Inflammatory macrophage treated with lipopolysaccharide for 4 hours (primary cell): Measurements from ENCODE around the gene TBCD.

Experiments
- DNase-seq: peaks from one replicate; pipeline ENCODE4 v3.0.0-alpha.2; 2020

Gene TBCD

DNA sequence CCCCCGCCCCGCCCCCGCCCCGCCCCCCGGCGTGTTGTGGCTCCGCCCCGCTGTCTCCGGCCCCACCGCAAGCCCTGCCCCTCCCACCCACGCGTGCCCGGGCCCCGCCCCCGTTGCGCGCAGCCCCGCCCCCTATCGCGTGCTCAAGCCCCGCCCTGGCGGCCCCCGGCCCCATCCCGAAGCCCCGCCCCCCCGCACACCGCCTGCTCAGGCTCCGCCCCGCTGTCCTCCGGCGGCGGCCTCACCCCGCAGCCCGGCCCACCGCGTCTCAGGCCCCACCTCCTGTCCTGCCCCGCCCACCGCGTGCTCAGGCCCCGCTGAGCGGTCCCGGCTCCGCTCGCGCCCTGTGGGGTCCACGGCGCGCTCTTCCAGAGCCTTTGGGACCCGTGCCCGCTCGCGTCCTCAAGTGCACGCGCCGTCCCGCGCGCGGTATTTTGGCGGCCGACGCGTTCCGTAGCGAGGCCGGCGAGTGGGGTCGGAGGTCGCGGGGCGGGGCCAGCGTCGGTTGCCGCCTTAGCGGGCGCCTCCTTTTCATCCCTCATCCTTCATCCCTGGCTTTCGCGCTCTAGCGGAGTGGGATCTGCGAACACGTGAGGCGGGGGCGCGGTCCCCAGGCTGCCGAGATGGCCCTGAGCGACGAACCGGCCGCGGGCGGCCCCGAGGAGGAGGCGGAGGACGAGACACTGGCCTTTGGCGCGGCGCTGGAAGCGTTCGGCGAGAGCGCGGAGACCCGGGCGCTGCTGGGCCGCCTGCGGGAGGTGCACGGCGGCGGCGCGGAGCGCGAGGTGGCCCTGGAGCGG, at the start of gene TBCD:
TSS of gene TBCD (plus strand) at position 495 of the 800 bp plus-strand sequence. CDS start at position 624, 129 bp downstream.
- peak; percentile 84 for DNase-seq

DNA sequence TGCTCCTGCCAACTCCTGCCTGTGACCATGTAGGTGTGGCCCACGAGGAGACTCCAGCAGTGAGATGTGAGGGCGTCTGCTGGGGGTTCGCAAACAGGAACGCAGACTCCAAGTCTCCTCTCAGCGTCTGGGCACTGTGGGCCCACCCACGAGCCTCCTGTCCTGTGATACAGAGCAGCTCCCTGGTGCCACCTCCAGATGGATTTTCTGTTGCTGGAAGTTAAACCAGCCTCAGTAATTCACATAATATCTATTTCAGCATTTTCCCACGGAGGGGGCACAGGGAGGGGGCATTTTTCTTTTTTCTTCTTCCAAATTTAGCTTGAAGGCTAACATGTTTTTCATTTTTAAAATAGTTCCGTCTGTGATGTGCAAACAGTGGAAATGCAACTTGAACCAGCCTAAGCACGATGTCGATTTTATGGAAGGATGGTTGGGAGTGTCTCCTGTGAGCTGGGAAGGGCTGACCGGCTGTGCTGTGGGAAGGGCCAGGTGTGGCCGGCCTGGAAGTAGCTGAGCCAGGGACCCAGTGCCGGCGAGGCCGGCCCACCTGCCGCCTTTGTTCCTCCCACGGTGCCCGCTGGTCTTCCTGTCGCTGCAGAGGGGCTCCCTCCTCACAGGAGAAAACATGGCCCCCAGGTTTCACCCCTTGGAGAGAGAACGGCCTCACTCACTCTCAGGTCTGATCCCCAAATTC, 49.5 kb upstream of the TBCD start:
- DNase-seq, result no peak

DNA sequence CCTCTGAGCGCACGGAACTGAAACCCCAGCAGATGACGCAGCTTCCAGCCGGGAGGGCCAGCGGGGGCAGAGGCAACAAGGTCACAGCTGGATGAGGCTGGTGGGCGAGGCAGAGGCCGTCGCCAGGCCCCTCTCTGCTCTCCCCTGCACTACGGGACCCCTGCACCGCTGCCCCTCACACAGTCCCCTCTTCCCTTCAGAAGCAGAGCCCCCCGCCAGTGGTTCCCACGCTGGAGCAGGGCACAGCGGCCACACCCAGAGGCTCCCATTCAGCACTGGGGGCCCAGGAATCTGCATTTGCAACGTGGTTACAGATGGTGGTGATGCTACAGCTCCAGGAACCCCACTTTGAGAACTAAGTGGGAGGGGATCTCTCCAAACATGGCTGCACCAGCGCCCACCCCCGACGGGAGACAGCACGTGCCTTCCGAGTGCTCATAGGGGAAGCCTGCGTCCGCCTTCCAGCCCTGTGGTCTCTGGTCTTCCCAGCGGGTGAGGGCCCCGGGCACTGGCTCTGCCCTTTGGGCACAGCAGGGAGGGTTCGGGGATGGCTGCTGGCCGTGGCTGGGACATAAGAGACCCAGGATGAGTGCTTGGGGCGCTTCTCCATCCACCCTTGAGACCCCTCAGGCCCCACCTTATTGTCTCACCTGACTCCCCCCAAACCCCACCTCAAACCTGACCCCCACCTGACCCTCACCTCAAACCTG, 48.7 kb upstream of the TBCD start:
- no peak for DNase-seq

DNA sequence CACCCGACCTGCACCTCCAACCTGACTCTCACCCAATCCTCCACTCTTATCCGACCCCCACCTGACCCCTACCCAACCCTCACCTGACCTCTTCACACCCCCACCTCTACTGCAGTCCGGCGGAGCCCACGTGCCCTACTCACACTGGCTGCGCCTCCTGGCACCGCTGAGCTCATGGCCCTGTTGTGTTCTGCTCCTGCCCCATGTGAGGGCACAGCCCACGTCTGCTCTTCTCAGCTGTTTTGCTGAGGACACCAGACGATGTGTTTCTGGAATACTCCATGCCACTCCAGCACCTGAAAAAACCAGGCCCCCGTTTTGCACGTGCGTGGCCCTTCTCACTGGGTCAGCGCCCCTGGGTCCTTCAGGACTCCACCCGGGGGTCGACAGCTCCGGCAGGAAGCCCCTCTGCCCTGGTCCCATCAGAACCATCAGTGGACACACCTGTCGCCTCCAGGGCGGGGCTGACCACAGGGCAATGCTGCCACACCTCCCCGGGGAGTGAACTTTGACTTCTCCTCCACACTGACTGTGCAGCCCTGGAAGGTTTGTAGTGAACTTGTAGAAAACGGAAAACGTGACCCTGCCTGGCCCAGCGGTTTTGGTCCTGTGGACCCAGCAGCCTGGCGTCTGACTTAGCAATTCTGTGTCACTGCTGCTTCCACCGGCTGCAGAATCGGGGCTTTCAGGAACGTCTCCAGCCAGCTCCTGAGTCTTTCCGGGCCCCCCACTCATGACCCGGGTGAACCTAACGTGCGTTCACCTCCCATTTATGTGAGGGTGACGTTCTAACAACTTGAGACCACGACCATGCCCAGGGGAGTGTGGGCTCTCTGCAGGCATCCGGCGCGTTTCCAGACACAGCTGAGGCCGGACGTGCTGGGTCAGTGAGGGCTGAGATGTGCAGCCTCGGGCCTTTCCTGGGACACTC, 47.7 kb upstream of the TBCD start:
- no peak for DNase-seq

DNA sequence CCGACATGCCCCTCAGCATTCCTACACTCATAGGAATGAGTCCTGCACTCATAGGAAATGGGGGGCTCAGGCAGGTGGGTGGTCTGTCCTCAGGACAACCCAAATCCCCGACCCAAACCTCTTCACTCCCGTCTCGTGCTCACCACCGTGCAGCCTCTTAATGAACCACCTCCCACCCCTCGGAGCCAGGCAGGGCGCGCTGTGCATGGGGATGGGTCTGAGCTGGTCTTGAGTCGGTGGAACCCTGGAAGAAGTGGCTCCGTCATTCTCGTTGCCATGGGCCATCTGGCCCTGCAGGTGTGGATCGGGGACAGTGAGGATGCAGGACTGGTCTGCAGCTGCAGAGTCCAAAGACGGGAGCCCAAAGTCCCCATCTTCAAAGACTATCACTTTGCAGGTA, 47.0 kb upstream of the TBCD start:
- DNase-seq, result no peak

DNA sequence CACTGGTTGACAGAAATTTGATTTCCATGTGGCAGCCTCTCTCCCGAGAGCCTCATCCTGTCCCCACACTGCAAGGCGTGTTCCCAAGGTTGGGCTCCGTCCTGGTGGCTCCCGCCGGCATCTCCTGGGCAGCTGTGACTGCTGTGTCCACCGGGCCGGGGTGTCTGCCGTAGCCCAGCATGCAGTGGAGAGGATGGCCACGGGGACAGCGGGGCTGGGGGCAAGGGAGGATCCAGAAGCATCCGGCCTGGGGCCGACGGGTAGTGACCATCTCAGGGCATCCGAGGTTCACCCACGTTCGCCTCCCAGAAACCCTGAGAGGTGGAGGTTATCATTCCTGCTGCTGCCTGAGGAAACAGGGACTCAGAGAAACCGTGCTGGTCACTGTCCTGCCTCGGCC, 46.1 kb upstream of the TBCD start:
- DNase-seq, result no peak

DNA sequence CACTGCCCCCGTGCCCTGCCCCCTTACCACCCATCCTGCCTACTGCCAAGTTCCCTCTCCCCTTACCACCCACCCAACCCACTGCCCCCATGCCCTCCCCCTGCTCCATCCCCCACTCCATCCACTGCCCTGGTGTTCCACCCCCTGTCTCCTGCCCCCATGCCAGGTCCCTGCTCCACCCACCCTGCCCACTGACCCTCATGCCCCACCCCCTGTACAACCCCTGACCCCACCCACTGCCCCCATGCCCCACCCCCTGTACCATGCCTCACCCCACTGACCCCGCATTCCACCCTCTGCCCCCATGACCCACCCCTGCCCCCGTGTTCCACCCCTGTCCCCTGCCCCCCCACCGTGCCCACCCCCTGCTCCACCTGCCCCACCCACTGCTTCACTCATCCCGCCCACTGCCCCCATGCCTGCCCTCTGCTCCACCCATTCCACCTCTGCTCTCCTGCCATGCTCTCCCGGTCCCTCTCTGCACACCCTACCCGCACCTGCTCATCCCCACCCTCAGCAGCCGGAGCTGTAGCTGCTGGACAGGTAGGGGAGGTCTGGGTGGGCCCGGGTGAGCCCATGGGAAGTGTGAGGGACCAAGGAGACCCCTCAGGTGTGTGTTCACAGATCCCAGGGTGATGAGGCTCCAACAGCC, 42.7 kb upstream of the TBCD start:
- DNase-seq, result no peak

DNA sequence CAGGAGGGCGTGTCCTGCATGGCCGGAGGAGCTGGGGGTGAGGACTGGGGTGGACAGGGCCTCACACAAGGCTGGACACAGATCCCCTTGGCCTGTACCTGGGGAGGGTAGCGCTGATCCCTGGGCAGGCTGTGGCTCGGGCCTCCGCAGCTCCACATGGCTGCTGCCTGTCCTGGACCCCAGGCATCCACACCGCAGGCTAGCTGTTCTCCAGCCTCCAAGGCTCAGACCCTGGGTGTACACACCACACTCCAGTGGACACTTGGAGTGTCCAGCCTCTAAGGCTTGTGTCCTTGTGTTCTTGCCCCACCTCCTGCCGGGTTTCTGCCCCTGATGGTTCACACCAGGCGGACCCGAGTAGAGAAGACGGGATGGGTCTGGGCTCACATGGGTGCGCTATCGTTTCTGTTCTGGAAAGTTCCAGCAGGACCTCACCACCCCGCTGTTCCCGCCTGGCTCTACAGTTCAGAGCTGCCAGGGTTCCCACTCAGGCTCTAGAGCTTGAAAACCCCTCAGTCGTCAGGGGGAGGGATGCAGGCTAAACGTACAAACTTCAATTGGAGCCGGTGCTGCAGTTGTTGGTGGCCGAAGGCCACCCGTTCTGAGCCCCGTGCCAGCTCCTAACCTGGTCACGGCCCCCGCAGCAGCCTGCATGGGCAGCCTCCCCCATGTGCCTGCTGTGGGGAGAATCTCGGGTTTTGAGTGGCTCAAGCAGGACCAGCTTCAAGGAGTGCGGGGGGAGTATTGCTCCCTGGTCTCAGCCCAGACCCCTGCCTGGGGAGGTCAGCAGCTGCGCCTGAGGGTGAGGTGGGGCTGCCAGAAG, 42.0 kb upstream of the TBCD start:
- DNase-seq, result no peak

DNA sequence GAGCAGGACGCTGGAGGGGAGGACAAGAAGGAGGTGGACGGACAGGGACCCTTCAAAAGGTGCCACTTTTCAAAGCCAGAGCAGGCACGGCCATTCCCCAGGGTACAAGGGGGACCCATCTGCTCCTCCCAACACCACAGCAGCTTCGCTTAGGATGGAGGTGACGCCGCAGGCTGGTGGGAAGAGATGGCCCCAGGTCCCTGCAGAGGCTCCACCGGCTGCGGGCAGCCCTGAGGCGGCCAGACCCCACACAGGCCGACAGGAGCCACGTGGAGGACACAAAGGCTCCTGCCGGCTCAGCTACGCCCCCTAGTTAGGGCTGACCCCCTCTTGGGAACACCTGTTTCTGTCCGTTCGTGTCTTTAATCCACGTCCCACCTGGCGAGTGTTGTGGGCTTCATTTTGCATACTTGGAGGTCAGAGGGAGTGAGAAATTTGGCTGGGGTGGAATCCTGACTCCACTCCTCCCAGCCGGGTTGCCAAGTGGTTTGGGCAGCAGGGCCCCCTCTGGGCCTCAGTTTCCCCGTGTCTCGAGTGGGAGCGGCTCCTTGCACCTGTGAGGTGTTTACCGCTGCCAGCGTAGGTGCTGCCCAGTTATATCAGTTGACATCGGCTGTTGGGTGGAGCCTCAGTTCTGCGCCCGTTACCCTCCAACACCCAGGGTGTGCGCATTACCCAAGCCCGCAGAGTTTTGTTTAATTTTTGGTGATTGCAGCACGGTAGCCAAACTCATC, 41.2 kb upstream of the TBCD start:
- no peak for DNase-seq

DNA sequence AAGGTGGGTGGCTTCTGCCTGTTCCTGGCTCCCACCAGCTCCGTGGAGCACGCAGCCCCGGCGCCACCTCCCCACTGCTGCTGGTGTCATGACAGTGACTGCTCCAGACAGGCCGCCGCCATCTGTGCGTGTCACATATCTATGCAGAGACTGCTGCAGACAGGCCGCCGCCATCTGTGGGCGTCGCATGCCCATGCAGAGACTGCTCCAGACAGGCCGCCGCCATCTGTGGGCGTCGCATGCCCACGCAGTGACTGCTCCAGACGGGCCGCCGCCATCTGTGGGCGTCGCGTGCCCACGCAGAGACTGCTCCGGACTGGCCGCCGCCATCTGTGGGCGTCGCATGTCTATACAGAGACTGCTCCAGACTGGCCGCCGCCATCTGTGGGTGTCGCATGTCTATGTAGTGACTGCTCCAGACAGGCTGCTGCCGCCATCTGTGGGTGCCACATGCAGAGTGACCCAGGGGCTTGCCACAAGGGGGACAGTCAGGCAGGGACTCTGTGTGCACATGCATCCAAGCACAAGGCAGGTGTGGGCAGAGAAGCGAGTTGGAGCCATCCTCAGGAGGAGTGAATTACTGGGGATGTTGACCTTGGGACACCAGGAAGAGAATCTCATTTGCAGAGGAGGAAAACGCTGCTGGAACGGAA, 38.7 kb upstream of the TBCD start:
- no peak for DNase-seq

DNA sequence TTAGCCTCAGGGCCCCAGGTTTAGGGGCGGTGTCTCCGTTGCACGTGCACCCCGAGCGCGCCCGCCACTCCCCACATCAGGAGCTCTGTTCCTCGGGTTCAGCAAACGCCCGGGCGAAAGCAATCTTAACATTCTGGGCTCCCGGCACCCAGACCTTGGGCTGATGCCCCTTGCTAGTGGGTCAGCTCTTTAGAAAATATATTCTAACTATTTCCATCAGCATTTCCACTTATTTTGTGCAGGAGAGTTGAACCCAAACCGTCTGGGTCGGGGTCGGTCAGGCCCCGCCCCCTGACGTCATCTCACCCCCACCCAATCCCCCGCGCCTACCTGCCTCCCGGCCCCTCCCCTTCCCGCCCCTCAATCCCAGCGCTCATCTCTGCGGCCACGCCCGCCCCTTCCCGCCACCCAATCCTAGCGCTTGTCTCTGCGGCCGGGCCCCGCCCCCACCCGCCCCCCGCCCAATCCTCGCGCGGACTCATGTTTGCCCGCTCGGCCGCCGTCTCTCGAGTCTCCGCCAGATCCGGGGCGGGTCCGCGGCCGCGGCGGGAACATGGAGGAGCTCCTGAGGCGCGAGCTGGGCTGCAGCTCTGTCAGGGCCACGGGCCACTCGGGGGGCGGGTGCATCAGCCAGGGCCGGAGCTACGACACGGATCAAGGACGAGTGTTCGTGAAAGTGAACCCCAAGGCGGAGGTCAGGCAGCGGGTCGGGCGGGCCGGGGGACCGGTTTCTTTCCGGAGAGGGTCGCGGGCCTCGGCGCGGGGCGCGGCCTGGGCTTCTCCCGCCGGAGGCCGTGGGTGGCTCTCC, 35.5 kb upstream of the TBCD start, which contains the start of gene FN3KRP:
TSS of gene FN3KRP (plus strand) at position 504 of the 808 bp plus-strand sequence. CDS start at position 554, 50 bp downstream.
- DNase-seq, result peak; percentile 95

DNA sequence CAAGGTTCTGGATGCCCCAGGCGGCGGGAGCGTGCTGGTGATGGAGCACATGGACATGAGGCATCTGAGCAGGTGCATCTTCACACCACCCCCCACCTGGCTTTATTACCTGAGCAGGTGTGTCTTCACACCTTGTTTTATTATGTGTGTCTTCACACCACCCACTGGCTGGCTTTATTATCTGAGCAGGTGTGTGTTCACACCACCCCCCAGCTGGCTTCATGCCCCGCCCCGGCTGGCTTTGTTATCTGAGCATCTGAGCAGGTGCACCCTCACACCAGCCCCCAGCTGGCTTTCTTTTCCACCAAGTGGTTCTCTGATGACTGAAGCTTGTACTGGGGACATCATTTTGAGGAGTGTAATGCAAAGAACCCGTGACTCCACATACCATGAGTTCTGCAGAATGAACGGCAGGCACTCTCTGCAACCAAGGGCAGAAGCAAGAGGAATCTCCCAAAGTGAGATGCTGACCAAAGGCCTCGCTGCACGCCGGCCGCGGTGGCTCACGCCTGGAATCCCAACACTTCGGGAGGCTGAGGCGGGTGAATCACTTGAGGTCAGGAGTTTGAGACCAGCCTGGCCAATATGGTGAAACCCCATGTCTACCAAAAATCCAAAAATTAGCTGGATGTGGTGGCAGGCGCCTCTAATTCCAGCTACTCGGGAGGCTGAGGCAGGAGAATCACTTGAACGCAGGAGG, 32.7 kb upstream of the TBCD start:
- no peak for DNase-seq

DNA sequence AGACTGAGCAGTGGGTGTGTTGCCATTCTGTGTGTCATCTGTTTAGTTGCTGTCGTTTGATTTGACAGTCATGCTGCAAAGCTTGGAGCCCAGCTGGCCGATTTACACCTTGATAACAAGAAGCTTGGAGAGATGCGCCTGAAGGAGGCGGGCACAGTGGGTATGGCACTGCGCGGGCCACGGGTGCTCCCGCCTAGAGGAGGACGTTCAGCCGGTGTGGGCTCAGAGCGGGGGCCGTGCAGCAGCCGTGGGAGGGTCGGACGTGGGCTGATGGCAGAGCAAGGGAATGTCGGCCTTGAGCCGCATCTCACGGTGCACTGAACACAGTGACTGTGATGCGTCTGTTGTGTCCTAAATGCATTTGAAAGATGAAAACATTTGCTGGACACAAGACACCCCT, 31.7 kb upstream of the TBCD start:
- no peak for DNase-seq

DNA sequence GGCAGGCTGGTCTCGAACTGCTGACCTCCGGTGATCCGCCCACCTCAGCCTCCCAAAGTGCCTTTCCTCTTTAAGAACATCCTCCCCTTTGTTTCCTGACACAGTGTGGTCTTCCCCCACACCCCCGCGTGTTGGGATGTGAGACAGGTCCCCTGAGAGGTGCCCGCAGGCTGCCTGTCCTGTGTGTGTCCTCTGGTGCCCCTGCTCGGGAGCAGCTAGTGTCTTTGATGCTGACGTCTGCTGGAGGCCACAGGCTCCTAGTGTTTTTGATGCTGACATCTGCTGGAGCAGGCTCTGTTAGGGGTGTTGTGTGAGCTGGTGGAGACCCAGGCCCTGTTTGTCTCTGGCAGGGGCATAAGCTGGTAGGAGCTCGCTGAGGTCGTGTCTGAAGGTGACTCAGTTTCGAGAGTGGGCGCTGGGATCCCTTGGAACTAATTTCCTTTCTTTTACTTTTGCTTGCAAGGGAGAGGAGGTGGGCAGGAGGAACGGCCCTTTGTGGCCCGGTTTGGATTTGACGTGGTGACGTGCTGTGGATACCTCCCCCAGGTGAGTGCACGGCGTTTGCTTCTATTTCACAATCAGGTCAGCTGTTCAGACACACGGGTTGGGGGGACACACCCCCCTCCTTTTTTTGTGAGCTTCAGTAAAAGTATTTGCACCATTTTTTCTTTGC, 29.4 kb upstream of the TBCD start:
- DNase-seq, result no peak

DNA sequence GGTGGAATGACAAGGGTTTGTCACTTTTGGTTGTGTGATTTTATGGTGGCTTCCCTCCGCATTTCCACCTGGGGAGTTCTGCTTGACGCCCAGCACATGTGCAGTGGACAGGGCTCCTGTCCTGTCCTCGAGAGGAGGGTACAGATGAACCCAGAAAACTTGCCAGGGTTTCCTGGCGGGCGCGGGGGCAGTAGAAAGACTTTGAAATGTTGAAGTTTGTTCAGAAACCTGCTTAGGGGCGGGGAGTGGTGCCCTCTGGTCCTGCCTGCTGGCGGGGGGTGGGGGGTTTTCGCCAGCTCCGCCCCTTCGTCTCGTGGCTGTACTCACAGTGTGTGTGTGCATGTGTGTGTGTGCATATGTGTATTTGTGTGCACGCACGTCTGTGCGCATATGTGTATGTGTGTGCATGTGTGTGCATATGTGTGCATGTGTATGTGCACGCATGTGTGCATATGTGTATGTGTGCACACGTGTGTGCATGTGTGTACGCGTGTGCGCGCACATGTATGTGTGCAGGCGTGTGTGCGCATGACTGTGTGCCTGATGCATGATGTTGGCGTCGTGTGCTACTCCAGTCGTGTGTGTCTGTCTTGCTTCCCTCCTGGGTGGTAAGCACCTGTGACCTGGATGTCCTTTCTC, 28.6 kb upstream of the TBCD start:
- no peak for DNase-seq

DNA sequence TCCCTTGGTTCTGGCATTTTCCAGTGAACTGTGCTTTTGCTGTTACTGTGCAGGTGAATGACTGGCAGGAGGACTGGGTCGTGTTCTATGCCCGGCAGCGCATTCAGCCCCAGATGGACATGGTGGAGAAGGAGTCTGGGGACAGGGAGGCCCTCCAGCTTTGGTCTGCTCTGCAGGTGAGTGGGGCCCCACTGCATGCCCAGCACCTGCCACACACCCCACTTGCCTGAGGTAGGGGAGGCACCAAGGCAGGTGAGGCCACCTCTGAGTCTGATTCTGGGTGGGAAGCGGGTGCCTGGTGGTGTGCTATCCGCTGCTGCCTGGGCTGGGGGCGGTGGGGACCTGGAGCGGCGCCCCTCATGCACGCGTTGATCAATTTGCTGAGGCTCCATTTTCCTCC, 25.4 kb upstream of the TBCD start:
- DNase-seq, result no peak
